Measurements from ENCODE around the gene NT5C1A.
A peak's percentile ranks its signal among the peaks of the same experiment; 100 is the strongest.

NT5C1A gene

DNA sequence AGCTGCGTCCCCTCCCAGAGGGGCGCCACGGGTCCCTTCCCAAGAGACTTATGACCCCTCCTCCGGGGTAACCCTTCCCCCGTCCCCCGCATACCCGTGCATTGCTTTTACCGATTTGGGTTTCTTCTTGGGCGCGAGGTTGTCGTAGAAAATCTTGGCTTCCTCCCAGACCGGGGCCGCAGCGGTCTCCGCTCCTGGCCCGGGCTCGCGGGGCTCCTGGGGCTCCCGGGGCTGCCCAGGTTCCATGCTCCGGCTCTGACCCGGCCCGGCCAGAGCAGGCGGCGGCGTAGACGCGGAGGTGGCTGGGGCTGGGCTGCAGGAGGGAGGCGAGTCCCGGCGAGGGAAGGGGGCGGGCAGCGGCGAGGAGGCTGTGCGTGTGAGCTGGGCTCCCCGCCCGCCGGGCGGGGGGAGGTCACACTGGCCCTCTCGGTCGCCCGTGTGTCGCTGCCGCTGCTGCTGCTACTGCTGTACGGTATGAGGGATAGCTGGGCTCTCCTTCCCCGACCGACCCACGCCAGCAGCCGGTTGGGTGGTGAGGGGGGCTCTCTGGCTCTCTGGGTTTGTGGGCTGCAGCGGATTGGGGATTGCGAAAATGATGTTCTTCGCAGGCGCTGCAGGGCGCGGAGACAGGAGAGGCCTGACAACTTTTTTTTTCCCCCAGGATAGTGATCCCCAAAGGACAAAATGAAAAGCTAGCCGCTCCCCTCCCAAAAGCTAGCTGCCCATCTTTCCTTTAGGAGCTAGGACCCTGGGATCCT, at the start of gene NT5C1A:
Gene NT5C1A (minus strand): TSS at position 315 of the 758 bp plus-strand sequence. CDS start 69 bp downstream, at position 246.
- peaks cover 16% of the 10 kb centered on the region for H3K4me1 ChIP-seq (ENCODE audit: control insufficient read depth, insufficient read depth, low read length)
- H3K9me3 ChIP-seq (ENCODE audit: control insufficient read depth in 2 of 2, low read length in 2 of 2), result no peaks in the 10 kb centered on the region
- H3K9ac ChIP-seq (ENCODE audit: low read length in 2 of 2), result peak within 1 kb of the TSS in 1 of 2 donors; percentile 28
- H3K36me3 ChIP-seq (ENCODE audit: control insufficient read depth in 2 of 2, insufficient read depth in 2 of 2, low read length in 2 of 2), result no peaks in the 10 kb centered on the region
- H3K27ac ChIP-seq (ENCODE audit: low read length), result no peak within 1 kb of the TSS
- peaks cover 16 to 17% of the 10 kb centered on the region in 2 donors for H3K27me3 ChIP-seq (ENCODE audit: control insufficient read depth in 1 of 2, insufficient read depth in 2 of 2, low read length in 2 of 2)
- peak within 1 kb of the TSS; percentile 64 to 71 for H3K4me3 ChIP-seq (ENCODE audit: low read length in 2 of 2)

DNA sequence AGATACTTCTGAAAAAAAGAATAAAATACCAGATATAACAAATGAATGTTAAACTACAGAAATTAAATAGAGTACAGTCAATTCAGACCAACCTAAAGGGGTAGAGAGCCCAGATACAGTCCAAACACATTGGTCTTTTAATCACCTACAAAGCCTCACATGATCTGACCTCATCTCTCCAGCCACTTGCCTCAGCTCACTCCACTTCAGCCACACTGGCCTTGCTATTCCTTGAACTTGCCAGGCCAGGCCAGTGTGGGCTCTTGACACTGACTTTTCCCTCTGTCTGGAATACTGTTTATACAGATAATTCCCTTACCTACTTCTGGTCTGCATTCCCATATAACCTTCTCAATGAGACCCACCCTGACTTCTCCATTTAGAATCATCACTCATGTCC, 49.8 kb upstream of the NT5C1A start:
- Histone ChIP-seq H3K9me3 (ENCODE audit: control insufficient read depth in 2 of 2, low read length in 2 of 2) (no peaks in the 10 kb centered on the region), H3K4me3 (ENCODE audit: low read length in 2 of 2) (no peak overlapping the region), H3K27me3 (ENCODE audit: control insufficient read depth in 1 of 2, insufficient read depth in 2 of 2, low read length in 2 of 2) (peaks cover 0 to 4% of the 10 kb centered on the region in 2 donors), H3K27ac (ENCODE audit: low read length) (no peak overlapping the region), H3K4me1 (ENCODE audit: control insufficient read depth, insufficient read depth, low read length) (no peaks in the 10 kb centered on the region), H3K9ac (ENCODE audit: low read length in 2 of 2) (no peak overlapping the region), H3K36me3 (ENCODE audit: control insufficient read depth in 2 of 2, insufficient read depth in 2 of 2, low read length in 2 of 2) (no peaks in the 10 kb centered on the region)

DNA sequence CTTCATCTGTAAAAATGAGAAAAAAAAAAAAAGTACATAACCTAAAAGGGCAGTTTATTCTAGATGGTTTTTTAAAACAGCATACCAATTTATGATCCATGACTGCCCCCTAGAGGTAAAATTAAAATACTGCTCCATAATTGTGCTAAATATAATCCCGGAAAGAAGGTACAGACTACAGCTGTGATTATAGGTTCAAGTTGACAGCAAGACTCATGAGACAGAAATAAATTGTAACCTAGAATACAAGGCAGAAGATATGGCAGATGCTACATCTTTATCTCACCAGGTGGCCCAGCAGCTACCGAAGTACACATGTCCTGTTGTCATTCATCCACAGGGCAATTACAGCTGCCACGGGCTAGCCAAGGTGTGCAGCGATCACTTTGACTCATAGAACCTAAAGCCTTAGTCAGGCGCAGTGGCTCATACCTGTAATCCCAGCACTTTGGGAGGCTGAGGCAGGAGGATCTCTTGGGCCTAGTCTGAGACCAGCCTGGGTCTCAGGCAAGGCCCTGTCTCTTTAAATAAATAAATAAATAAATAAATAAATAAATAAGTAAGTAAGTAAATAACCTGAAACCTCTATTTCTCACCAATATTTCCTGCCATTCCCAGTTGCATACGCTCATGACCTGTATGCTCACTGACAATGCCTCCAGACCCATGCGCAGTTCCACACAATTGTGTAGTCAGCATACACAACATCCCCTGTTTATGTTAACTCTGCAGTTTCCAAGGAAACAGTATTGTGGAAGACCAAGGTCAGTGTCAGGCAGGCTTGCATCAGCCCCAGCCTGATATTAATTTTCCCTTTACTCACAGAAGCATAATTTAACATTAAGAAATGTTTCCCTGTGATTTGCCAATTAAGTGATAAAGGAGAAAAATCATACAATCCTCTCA, 48.4 kb upstream of the NT5C1A start:
- Histone ChIP-seq H3K27me3 (ENCODE audit: control insufficient read depth in 1 of 2, insufficient read depth in 2 of 2, low read length in 2 of 2) (peaks cover 0 to 4% of the 10 kb centered on the region in 2 donors), H3K4me1 (ENCODE audit: control insufficient read depth, insufficient read depth, low read length) (no peaks in the 10 kb centered on the region), H3K9ac (ENCODE audit: low read length in 2 of 2) (no peak overlapping the region), H3K36me3 (ENCODE audit: control insufficient read depth in 2 of 2, insufficient read depth in 2 of 2, low read length in 2 of 2) (no peaks in the 10 kb centered on the region), H3K9me3 (ENCODE audit: control insufficient read depth in 2 of 2, low read length in 2 of 2) (no peaks in the 10 kb centered on the region), H3K27ac (ENCODE audit: low read length) (no peak overlapping the region), H3K4me3 (ENCODE audit: low read length in 2 of 2) (no peak overlapping the region)

DNA sequence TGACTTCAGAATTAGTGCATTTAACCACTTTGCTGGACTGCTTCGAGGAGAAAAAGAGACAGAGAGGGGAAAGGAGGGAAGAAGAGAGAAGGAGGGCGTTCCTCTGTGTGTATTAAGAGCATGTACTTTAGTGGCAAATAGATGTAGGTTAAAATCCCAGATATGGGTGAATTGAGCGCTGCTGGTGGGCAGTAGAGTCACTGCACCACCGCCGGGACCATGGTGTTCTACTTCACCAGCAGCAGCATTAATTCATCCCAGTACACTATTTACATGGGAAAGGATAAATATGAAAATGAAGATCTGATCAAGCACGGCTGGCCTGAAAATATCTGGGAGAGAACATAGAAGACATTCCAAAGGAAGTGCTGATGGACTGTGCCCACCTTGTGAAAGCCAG, 45.9 kb upstream of the NT5C1A start:
- no peaks in the 10 kb centered on the region for H3K9me3 ChIP-seq (ENCODE audit: control insufficient read depth in 2 of 2, low read length in 2 of 2)
- no peak overlapping the region for H3K4me3 ChIP-seq (ENCODE audit: low read length in 2 of 2)
- no peak overlapping the region for H3K27ac ChIP-seq (ENCODE audit: low read length)
- H3K36me3 ChIP-seq (ENCODE audit: control insufficient read depth in 2 of 2, insufficient read depth in 2 of 2, low read length in 2 of 2), result no peaks in the 10 kb centered on the region
- H3K4me1 ChIP-seq (ENCODE audit: control insufficient read depth, insufficient read depth, low read length), result no peaks in the 10 kb centered on the region
- no peak overlapping the region for H3K9ac ChIP-seq (ENCODE audit: low read length in 2 of 2)
- H3K27me3 ChIP-seq (ENCODE audit: control insufficient read depth in 1 of 2, insufficient read depth in 2 of 2, low read length in 2 of 2), result peaks cover 2 to 4% of the 10 kb centered on the region in 2 donors

DNA sequence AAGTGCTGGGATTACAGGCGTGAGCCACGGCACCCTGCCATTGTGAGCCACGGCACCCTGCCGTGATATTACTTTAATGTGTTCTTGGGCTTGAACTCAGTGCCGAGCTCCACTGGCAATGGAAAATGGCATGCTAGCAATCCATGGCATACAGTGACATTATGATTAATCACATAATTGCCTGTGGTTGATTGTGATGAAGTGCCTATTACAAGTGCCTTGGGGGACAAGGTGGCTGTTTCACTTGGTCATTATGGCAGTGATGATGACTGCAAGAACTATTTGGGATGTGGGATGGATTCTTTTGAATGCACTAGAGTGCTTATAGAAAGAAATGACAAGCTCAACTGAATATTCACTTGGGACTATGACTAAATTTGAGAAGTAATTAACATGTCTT, 41.6 kb upstream of the NT5C1A start:
- peaks cover 4 to 6% of the 10 kb centered on the region in 2 donors for H3K27me3 ChIP-seq (ENCODE audit: control insufficient read depth in 1 of 2, insufficient read depth in 2 of 2, low read length in 2 of 2)

DNA sequence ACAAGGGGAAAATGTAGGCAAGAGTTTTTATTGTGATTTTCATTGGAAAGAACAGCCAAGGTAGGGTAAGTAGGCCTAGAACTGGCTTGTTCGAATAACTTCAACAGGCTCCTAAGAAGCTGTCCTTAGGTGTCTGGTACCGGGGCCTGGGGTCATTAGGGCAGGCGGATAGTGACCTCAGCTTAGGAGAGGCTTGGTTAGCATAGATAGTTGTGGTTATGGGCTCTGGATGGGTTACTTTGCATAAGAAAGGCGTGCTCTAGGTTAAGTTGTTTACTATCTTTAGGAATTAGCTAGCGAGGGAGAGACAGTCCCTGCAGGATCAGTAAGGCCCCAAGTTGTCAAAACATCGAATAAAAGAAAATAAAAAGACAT, 40.0 kb upstream of the NT5C1A start:
- Histone ChIP-seq H3K36me3 (ENCODE audit: control insufficient read depth in 2 of 2, insufficient read depth in 2 of 2, low read length in 2 of 2) (no peaks in the 10 kb centered on the region), H3K9me3 (ENCODE audit: control insufficient read depth in 2 of 2, low read length in 2 of 2) (no peaks in the 10 kb centered on the region), H3K27me3 (ENCODE audit: control insufficient read depth in 1 of 2, insufficient read depth in 2 of 2, low read length in 2 of 2) (peaks cover 0 to 6% of the 10 kb centered on the region in 2 donors), H3K9ac (ENCODE audit: low read length in 2 of 2) (no peak overlapping the region), H3K4me3 (ENCODE audit: low read length in 2 of 2) (no peak overlapping the region), H3K27ac (ENCODE audit: low read length) (no peak overlapping the region), H3K4me1 (ENCODE audit: control insufficient read depth, insufficient read depth, low read length) (no peaks in the 10 kb centered on the region)

More for the DNA sequence above, 41.6 kb upstream of the NT5C1A start:
- no peaks in the 10 kb centered on the region for H3K4me1 ChIP-seq (ENCODE audit: control insufficient read depth, insufficient read depth, low read length)
- H3K4me3 ChIP-seq (ENCODE audit: low read length in 2 of 2), result no peak overlapping the region
- H3K36me3 ChIP-seq (ENCODE audit: control insufficient read depth in 2 of 2, insufficient read depth in 2 of 2, low read length in 2 of 2), result no peaks in the 10 kb centered on the region
- no peak overlapping the region for H3K9ac ChIP-seq (ENCODE audit: low read length in 2 of 2)
- H3K9me3 ChIP-seq (ENCODE audit: control insufficient read depth in 2 of 2, low read length in 2 of 2), result no peaks in the 10 kb centered on the region
- no peak overlapping the region for H3K27ac ChIP-seq (ENCODE audit: low read length)

DNA sequence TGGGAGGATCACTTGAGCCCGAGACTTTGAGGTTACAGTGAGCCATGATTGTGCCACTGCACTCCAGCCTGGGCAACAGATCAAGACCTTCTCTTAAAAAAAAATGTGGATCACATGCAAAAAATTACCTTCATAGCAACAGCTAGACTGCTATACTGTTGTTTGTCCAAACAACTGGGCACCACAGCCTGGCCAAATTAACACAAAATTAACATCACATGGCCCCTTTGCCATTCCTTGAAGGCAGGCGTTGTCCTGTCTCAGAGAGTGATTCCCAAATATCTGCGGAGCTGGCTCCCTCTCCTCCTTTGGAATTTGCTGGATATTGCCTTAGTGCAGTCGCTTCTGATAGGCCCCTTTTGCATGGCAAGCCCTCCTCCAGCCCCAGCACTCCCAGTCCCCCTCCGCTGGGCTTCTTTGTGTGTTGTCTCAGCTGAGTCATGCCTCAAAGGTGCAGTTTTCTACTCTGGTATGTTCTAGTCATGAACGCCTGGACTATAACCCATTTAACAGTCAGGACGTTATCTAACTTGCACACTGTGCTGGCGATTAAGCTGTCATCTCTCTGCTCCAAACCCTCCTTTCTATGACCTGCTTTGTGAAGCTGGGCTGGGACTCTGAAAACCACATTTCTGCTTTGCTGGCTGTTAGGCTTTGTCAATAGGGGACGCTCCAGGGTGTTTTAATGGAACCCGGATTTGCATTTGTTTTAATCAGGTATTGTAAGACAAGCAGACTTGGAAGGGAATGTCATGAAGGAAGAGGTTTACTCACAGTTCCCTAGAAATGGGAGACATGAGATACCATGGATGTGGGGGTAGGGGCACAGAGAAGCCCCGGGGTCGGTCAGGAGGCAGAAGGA, 39.4 kb upstream of the NT5C1A start:
- no peak overlapping the region for H3K4me3 ChIP-seq (ENCODE audit: low read length in 2 of 2)
- H3K27ac ChIP-seq (ENCODE audit: low read length), result no peak overlapping the region
- H3K27me3 ChIP-seq (ENCODE audit: control insufficient read depth in 1 of 2, insufficient read depth in 2 of 2, low read length in 2 of 2), result peaks cover 0 to 6% of the 10 kb centered on the region in 2 donors
- H3K36me3 ChIP-seq (ENCODE audit: control insufficient read depth in 2 of 2, insufficient read depth in 2 of 2, low read length in 2 of 2), result no peaks in the 10 kb centered on the region
- no peaks in the 10 kb centered on the region for H3K4me1 ChIP-seq (ENCODE audit: control insufficient read depth, insufficient read depth, low read length)
- no peaks in the 10 kb centered on the region for H3K9me3 ChIP-seq (ENCODE audit: control insufficient read depth in 2 of 2, low read length in 2 of 2)
- H3K9ac ChIP-seq (ENCODE audit: low read length in 2 of 2), result no peak overlapping the region

DNA sequence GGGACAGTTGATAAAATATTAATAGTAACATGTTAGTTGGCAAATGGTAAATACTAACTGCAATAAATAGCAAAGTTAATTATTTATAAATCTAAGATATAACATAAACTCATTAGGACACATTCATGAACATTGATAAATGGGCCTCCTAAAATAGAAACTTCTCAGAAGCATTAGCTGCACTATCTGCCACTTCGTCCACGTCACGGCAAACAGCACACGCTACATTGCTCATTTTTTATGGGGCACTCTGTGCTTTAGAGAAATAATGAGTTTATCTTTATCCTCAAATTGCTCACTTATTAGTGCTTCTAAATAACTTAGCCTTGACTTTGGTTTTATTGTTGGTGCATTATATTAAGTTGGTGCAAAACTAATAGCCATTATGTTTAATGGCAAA, 35.6 kb upstream of the NT5C1A start:
- H3K36me3 ChIP-seq (ENCODE audit: control insufficient read depth in 2 of 2, insufficient read depth in 2 of 2, low read length in 2 of 2), result no peaks in the 10 kb centered on the region
- H3K9me3 ChIP-seq (ENCODE audit: control insufficient read depth in 2 of 2, low read length in 2 of 2), result no peaks in the 10 kb centered on the region
- peaks cover 0 to 5% of the 10 kb centered on the region in 2 donors for H3K27me3 ChIP-seq (ENCODE audit: control insufficient read depth in 1 of 2, insufficient read depth in 2 of 2, low read length in 2 of 2)
- H3K4me1 ChIP-seq (ENCODE audit: control insufficient read depth, insufficient read depth, low read length), result no peaks in the 10 kb centered on the region
- no peak overlapping the region for H3K4me3 ChIP-seq (ENCODE audit: low read length in 2 of 2)
- no peak overlapping the region for H3K27ac ChIP-seq (ENCODE audit: low read length)
- no peak overlapping the region for H3K9ac ChIP-seq (ENCODE audit: low read length in 2 of 2)

DNA sequence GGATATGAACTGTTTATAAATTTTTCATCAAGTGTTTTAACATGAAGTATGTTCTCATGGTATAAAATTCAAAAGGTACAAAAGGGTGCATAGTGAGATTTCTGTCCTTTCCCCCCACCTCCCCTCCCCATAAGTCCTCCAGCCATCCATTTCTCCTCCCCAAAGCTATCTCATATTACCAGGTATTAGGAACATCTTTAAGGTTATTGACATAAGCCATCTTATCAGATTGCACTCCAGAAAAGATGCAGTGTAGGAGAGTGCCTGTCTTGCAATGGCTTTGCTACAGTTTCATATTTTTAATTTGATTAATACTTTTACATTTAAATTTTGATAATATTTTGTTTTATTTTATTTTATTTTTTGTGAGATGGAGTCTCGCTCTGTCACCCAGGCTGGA, 32.9 kb upstream of the NT5C1A start:
- Histone ChIP-seq H3K27ac (ENCODE audit: low read length) (no peak overlapping the region), H3K4me3 (ENCODE audit: low read length in 2 of 2) (no peak overlapping the region), H3K36me3 (ENCODE audit: control insufficient read depth in 2 of 2, insufficient read depth in 2 of 2, low read length in 2 of 2) (no peaks in the 10 kb centered on the region), H3K9me3 (ENCODE audit: control insufficient read depth in 2 of 2, low read length in 2 of 2) (no peaks in the 10 kb centered on the region), H3K4me1 (ENCODE audit: control insufficient read depth, insufficient read depth, low read length) (no peaks in the 10 kb centered on the region), H3K27me3 (ENCODE audit: control insufficient read depth in 1 of 2, insufficient read depth in 2 of 2, low read length in 2 of 2) (peaks cover 0 to 5% of the 10 kb centered on the region in 2 donors), H3K9ac (ENCODE audit: low read length in 2 of 2) (no peak overlapping the region)

DNA sequence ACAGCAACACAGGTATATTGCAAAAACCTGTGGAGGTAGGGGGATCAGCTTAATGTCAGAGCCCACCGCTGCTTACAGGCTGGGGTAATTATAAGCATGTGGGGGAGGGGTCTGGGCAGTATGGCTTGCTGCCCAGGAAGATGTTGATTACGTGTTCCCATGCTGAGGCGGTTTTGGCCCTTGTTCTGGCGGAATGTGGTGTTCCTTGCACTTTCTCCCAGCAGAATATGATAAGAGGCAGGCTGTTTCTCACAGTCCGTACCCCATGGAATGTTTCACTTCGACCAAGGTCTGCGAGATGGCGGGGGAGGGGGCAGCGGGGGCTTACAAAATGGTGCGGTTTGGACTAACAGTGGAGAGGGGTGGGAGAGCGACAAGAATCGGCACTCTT, 29.1 kb upstream of the NT5C1A start:
- Histone ChIP-seq H3K9ac (ENCODE audit: low read length in 2 of 2) (no peak overlapping the region), H3K9me3 (ENCODE audit: control insufficient read depth in 2 of 2, low read length in 2 of 2) (no peaks in the 10 kb centered on the region), H3K4me1 (ENCODE audit: control insufficient read depth, insufficient read depth, low read length) (no peaks in the 10 kb centered on the region), H3K27ac (ENCODE audit: low read length) (no peak overlapping the region), H3K36me3 (ENCODE audit: control insufficient read depth in 2 of 2, insufficient read depth in 2 of 2, low read length in 2 of 2) (no peaks in the 10 kb centered on the region), H3K4me3 (ENCODE audit: low read length in 2 of 2) (no peak overlapping the region), H3K27me3 (ENCODE audit: control insufficient read depth in 1 of 2, insufficient read depth in 2 of 2, low read length in 2 of 2) (peaks cover 0 to 12% of the 10 kb centered on the region in 2 donors)

Data from stomach smooth muscle (tissue), 2 donors.